GM12878 (cell line): ENCODE measurements around the gene AGER. TPM values are rescaled to one million over a fixed set of nuclear protein-coding genes. Genes with fewer than 3 reads are reported as not detected.

Experiments used
- ATAC-seq: fragments of 200-7000 bp; cut with Tn5 transposase; 3 replicates; pipeline ENCODE4 v1.9.1; 2020; ENCODE audit warnings: mild to moderate bottlenecking, moderate library complexity
- BruUV-seq: library from RNA; stranded (reverse); fragments of 400-500 nt; replicated peaks from 2 replicates; lab custom pipeline; 2021; lab: Mats Ljungman, UMichigan
- CTCF ChIA-PET: fragments of 300-600 bp; sonication (Branson Sonifier 250); formaldehyde crosslinking; extraction: SDS; loops from one replicate; lab custom pipeline; 2021; ENCODE audit warnings: inconsistent platforms; lab: Yijun Ruan, JAX
- POLR2A ChIA-PET: fragments of 350-600 bp; formaldehyde crosslinking; extraction: SDS; loops from one replicate; lab custom pipeline; 2021; ENCODE audit warnings: inconsistent platforms; lab: Charles Lee
- RAD21 ChIA-PET: fragments of 300-600 bp; sonication (Branson Sonifier 250); formaldehyde crosslinking; loops from one replicate; lab custom pipeline; 2023; ENCODE audit warnings: antibody characterized with exemption; ENCODE audit not compliant: unreplicated experiment; lab: Charles Lee
- SMC1A ChIA-PET: fragments of 300-600 bp; sonication (Branson Sonifier 250); formaldehyde crosslinking; loops from one replicate; lab custom pipeline; 2023; ENCODE audit not compliant: unreplicated experiment, uncharacterized antibody; lab: Charles Lee
- DNase-seq: peaks from one replicate; pipeline ENCODE4 v3.0.0-alpha.2; 2011; ENCODE audit warnings: low read depth, low spot score
- FAIRE-seq: peaks from 3 replicates; lab custom pipeline; 2011; peaks lifted over from hg19 to GRCh38; lab: Jason Lieb, UNC
- H2AFZ ChIP-seq: 2 replicates; pipeline ENCODE4 v1.6.0; 2011; ENCODE audit warnings: low read depth, low read length, control low read depth; ENCODE audit not compliant: control insufficient read depth
- H3K27ac ChIP-seq: 2 replicates; pipeline ENCODE4 v1.5.1; 2011; ENCODE audit warnings: control low read depth; ENCODE audit not compliant: control insufficient read depth, insufficient read depth
- H3K27me3 ChIP-seq, 2 experiments: replicated peaks in 1 of 2; 2 replicates each; pipeline versions ENCODE4 v1.6.0 to v1.6.1; 2011; ENCODE audit warnings: low read length in 1 of 2; ENCODE audit not compliant: control insufficient read depth in 2 of 2, insufficient read depth in 2 of 2
- H3K36me3 ChIP-seq, 2 experiments: 2 replicates each; pipeline ENCODE4 v1.5.1; 2011; ENCODE audit warnings: low read length in 1 of 2; ENCODE audit not compliant: control insufficient read depth in 2 of 2, insufficient read depth in 2 of 2
- H3K4me1 ChIP-seq: 2 replicates; pipeline ENCODE4 v1.6.1; 2011; ENCODE audit warnings: mild to moderate bottlenecking, low read length, moderate library complexity, mixed read lengths; ENCODE audit not compliant: control insufficient read depth, insufficient read depth
- H3K4me2 ChIP-seq: 2 replicates; pipeline ENCODE4 v1.6.0; 2011; ENCODE audit warnings: control low read depth; ENCODE audit not compliant: control insufficient read depth, insufficient read depth
- H3K4me3 ChIP-seq: fragments of 200-600 bp; sonication (generic); 2 replicates; pipeline ENCODE4 v1.5.1; 2016
- H3K79me2 ChIP-seq: 2 replicates; pipeline ENCODE4 v1.6.0; 2011; ENCODE audit warnings: low read length; ENCODE audit not compliant: control insufficient read depth, insufficient read depth
- H3K9ac ChIP-seq: 2 replicates; pipeline ENCODE4 v1.8.0; 2011; ENCODE audit warnings: low read length, control low read depth, mixed read lengths; ENCODE audit not compliant: control insufficient read depth, insufficient read depth
- H3K9me3 ChIP-seq: replicated peaks from 3 replicates; pipeline ENCODE4 v1.5.1; 2011; ENCODE audit warnings: mild to moderate bottlenecking, low read length; ENCODE audit not compliant: control insufficient read depth, insufficient read depth
- H4K20me1 ChIP-seq: 2 replicates; pipeline ENCODE4 v1.6.0; 2011; ENCODE audit not compliant: control insufficient read depth, insufficient read depth
- MYC ChIP-seq: IDR thresholded peaks from 2 replicates; pipeline ENCODE4 v1.6.1; 2011; ENCODE audit warnings: mild to moderate bottlenecking, low read length, moderate library complexity, inconsistent platforms; ENCODE audit not compliant: insufficient read depth, insufficient replicate concordance, insufficient read length, severe bottlenecking
- NFYB ChIP-seq: IDR thresholded peaks from 2 replicates; pipeline ENCODE4 v1.6.1; 2011; ENCODE audit warnings: low read depth, mild to moderate bottlenecking, low read length, improper control_type of control experiment, moderate library complexity; ENCODE audit not compliant: insufficient read depth
- RB1 ChIP-seq: fragments of 450-650 bp; formaldehyde crosslinking; IDR thresholded peaks from 2 replicates; pipeline ENCODE4 v1.6.1; 2017; ENCODE audit warnings: mild to moderate bottlenecking, borderline replicate concordance
- SMAD5 ChIP-seq: IDR thresholded peaks from 2 replicates; pipeline ENCODE4 v1.6.1; 2016; ENCODE audit warnings: antibody characterized with exemption, low read depth
- SMARCA5 ChIP-seq: fragments of 450-650 bp; IDR thresholded peaks from 2 replicates; pipeline ENCODE4 v1.6.1; 2017; ENCODE audit warnings: mild to moderate bottlenecking
- whole genome bisulfite sequencing: methylation state at CpG from one replicate; pipeline ENCODE4 v1.1.6; 2016; ENCODE audit warnings: low lambda C conversion rate; ENCODE audit not compliant: insufficient replicate concordance, insufficient coverage; ENCODE audit errors: missing lambda C conversion rate; 5-methylcytosine and 5-hydroxymethylcytosine counted together
- in situ Hi-C: fragments of 300-500 bp; cut with MboI; formaldehyde crosslinking; loops from 9 replicates; pipeline ENCODE4 v1.14.3; 2018; ENCODE audit warnings: mixed read lengths
- intact Hi-C: fragments of 100-400 bp; cut with micrococcal nuclease; formaldehyde crosslinking; loops from one replicate; pipeline ENCODE4 v1.14.2; 2022; ENCODE audit not compliant: unreplicated experiment
- polyA plus RNA-seq, 11 experiments: library from polyadenylated mRNA; depleted of rRNA in 4 of 11; unstranded in 6 of 11; stranded (reverse) in 5 of 11; fragments of >200 nt; fragmentation: Nextera tagmentation in 4 of 11; fragmentation: Illumina TruSeq in 1 of 11; extraction: Ambion mirVana in 4 of 11; extraction: Trizol in 1 of 11; gene quantifications; 1 replicate in 1 of 11; 2 replicates in 10 of 11; pipeline versions ENCODE4 v1.2.1 to v1.2.3, GENCODE V29; 2011 to 2016; ENCODE audit warnings: inconsistent platforms in 2 of 11, missing spikeins in 2 of 11, low read depth in 1 of 11
- total RNA-seq, 4 experiments: library from RNA; depleted of rRNA in 3 of 4; stranded (reverse); fragments of >200 nt in 3 of 4; fragmentation: Illumina TruSeq in 1 of 4; extraction: Trizol in 1 of 4; gene quantifications; 2 replicates each; pipeline versions ENCODE4 v1.2.1 to v1.2.3, GENCODE V29; 2013 to 2021
- TF ChIP-seq, protein P1 (sequence below): IDR thresholded peaks from 2 replicates; pipeline ENCODE4 v1.6.1; 2011; ENCODE audit warnings: borderline replicate concordance, low read depth, mild to moderate bottlenecking, moderate library complexity, mixed read lengths, low read length; ENCODE audit not compliant: insufficient read depth; ENCODE audit errors: extremely low read length
- TF ChIP-seq, protein P2 (sequence below): fragments of 450-650 bp; IDR thresholded peaks from 2 replicates; pipeline ENCODE4 v1.6.1; 2017; ENCODE audit warnings: antibody characterized with exemption, mild to moderate bottlenecking, moderate library complexity
- TF ChIP-seq, protein P3 (sequence below), 3 experiments: IDR thresholded peaks in 2 of 3; conservative IDR thresholded peaks in 1 of 3; 2 replicates each; pipeline ENCODE4 v1.5.1; 2011; ENCODE audit warnings: low read depth in 3 of 3, low read length in 3 of 3, mild to moderate bottlenecking in 3 of 3, control low read depth in 2 of 3, moderate library complexity in 2 of 3, inconsistent platforms in 1 of 3, mixed read lengths in 1 of 3; ENCODE audit not compliant: control insufficient read depth in 2 of 3, insufficient read depth in 1 of 3; ENCODE audit errors: extremely low read depth in 1 of 3
- TF ChIP-seq, protein P4 (sequence below): fragments of 450-650 bp; IDR thresholded peaks from 2 replicates; pipeline ENCODE4 v1.6.1; 2017; ENCODE audit warnings: mild to moderate bottlenecking, moderate library complexity

AGER gene
- total and polyA plus RNA-seq, 10 of the 15 experiments (the other 5 are each of a cell fraction or from before 2014, with no cell fraction given), result 1.1 to 18.2 (median 3.9) TPM

DNA sequence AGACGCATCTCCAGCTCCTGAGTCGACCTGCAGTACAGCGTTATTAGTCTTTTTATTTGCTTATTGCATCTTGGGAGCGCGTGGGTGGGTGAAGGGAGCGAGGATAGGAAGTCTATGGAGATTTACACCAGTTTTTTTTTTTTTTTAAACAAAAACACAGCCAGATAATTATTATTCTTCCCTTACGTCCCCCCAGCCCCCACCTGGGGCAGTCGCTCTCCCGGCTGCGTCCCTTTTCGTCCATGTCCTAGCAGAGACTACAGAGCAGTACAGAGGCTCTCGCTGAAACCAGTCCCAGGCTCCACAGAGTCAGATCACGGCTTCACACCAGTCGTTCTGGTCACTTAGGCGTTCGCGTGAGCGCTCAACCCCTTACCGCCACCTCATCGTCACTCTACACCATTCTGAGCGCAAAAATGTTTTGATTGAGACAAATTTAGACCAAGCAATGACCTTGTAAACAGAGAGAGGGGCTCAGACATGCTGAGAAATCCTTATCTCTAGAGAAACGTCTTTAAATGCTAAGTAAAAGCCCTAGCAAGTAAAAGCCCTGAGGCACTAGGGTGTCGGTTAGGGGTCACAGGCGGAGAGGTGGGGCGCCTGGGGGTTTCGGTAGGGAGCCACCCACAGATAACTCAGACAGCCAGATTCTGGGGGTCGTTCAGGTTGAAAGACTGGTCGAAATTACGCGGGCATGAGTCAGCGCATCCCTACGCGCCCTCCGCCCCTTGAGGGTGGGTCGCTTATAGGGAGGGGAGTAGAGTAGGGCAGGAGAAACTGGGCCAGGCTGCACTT lies 31.1 kb downstream of the AGER start:
- no peak overlapping the region for H3K9ac ChIP-seq
- SMC1A ChIA-PET, result no interaction called here
- H3K36me3 ChIP-seq, result no peaks in the 10 kb centered on the region; a peak in 2 of 4 replicates
- ATAC-seq (no peak), DNase-seq (no peak), FAIRE-seq (no peak)
- POLR2A ChIA-PET, result interaction anchor here (0.6 to 1.0 kb wide), 3 partner anchors 22 to 1332 kb away, joined by 3 to 8 read pairs (median 4); no protein-coding TSS in a partner anchor
- CTCF ChIA-PET, result interaction anchor here (1.5 kb wide), 1 partner anchor 34 kb away, joined by 4 read pairs; no protein-coding TSS in a partner anchor
- H3K9me3 ChIP-seq, result no peaks in the 10 kb centered on the region; the same call in 2 of the 3 replicates
- peaks cover 3% of the 10 kb centered on the region; the same call in 1 of the 2 replicates for H3K4me1 ChIP-seq
- TF ChIP-seq SMAD5, result no peak
- TF ChIP-seq NFYB, result no peak
- TF ChIP-seq SMARCA5, result no peak
- TF ChIP-seq, protein P1, sequence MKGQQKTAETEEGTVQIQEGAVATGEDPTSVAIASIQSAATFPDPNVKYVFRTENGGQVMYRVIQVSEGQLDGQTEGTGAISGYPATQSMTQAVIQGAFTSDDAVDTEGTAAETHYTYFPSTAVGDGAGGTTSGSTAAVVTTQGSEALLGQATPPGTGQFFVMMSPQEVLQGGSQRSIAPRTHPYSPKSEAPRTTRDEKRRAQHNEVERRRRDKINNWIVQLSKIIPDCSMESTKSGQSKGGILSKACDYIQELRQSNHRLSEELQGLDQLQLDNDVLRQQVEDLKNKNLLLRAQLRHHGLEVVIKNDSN, result no peak
- TF ChIP-seq, protein P2, sequence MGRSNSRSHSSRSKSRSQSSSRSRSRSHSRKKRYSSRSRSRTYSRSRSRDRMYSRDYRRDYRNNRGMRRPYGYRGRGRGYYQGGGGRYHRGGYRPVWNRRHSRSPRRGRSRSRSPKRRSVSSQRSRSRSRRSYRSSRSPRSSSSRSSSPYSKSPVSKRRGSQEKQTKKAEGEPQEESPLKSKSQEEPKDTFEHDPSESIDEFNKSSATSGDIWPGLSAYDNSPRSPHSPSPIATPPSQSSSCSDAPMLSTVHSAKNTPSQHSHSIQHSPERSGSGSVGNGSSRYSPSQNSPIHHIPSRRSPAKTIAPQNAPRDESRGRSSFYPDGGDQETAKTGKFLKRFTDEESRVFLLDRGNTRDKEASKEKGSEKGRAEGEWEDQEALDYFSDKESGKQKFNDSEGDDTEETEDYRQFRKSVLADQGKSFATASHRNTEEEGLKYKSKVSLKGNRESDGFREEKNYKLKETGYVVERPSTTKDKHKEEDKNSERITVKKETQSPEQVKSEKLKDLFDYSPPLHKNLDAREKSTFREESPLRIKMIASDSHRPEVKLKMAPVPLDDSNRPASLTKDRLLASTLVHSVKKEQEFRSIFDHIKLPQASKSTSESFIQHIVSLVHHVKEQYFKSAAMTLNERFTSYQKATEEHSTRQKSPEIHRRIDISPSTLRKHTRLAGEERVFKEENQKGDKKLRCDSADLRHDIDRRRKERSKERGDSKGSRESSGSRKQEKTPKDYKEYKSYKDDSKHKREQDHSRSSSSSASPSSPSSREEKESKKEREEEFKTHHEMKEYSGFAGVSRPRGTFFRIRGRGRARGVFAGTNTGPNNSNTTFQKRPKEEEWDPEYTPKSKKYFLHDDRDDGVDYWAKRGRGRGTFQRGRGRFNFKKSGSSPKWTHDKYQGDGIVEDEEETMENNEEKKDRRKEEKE, result no peak
- TF ChIP-seq, protein P3, sequence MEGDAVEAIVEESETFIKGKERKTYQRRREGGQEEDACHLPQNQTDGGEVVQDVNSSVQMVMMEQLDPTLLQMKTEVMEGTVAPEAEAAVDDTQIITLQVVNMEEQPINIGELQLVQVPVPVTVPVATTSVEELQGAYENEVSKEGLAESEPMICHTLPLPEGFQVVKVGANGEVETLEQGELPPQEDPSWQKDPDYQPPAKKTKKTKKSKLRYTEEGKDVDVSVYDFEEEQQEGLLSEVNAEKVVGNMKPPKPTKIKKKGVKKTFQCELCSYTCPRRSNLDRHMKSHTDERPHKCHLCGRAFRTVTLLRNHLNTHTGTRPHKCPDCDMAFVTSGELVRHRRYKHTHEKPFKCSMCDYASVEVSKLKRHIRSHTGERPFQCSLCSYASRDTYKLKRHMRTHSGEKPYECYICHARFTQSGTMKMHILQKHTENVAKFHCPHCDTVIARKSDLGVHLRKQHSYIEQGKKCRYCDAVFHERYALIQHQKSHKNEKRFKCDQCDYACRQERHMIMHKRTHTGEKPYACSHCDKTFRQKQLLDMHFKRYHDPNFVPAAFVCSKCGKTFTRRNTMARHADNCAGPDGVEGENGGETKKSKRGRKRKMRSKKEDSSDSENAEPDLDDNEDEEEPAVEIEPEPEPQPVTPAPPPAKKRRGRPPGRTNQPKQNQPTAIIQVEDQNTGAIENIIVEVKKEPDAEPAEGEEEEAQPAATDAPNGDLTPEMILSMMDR (IDR thresholded peaks at IDR 0.05 in 2 of 3, conservative IDR thresholded peaks at IDR 0.05 in 1 of 3; ENCODE audit: control insufficient read depth in 2 of 3, extremely low read depth in 1 of 3, insufficient read depth in 1 of 3, low read depth in 3 of 3, low read length in 3 of 3), result no peak
- TF ChIP-seq MYC, result no peak
- TF ChIP-seq, protein P4, sequence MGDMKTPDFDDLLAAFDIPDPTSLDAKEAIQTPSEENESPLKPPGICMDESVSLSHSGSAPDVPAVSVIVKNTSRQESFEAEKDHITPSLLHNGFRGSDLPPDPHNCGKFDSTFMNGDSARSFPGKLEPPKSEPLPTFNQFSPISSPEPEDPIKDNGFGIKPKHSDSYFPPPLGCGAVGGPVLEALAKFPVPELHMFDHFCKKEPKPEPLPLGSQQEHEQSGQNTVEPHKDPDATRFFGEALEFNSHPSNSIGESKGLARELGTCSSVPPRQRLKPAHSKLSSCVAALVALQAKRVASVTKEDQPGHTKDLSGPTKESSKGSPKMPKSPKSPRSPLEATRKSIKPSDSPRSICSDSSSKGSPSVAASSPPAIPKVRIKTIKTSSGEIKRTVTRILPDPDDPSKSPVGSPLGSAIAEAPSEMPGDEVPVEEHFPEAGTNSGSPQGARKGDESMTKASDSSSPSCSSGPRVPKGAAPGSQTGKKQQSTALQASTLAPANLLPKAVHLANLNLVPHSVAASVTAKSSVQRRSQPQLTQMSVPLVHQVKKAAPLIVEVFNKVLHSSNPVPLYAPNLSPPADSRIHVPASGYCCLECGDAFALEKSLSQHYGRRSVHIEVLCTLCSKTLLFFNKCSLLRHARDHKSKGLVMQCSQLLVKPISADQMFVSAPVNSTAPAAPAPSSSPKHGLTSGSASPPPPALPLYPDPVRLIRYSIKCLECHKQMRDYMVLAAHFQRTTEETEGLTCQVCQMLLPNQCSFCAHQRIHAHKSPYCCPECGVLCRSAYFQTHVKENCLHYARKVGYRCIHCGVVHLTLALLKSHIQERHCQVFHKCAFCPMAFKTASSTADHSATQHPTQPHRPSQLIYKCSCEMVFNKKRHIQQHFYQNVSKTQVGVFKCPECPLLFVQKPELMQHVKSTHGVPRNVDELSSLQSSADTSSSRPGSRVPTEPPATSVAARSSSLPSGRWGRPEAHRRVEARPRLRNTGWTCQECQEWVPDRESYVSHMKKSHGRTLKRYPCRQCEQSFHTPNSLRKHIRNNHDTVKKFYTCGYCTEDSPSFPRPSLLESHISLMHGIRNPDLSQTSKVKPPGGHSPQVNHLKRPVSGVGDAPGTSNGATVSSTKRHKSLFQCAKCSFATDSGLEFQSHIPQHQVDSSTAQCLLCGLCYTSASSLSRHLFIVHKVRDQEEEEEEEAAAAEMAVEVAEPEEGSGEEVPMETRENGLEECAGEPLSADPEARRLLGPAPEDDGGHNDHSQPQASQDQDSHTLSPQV, result no peak
- TF ChIP-seq RB1, result no peak
- no peaks in the 10 kb centered on the region for H3K79me2 ChIP-seq
- H4K20me1 ChIP-seq, result no peaks in the 10 kb centered on the region
- no peak overlapping the region; the same call in 1 of the 2 replicates for H3K4me2 ChIP-seq
- peaks cover 7 to 8% of the 10 kb centered on the region in 2 experiments for H3K27me3 ChIP-seq
- RAD21 ChIA-PET, result interaction anchor here (1.2 kb wide), 1 partner anchor 38 kb away, joined by 3 read pairs; the partner anchor contains the start of gene PBX2
- H2AFZ ChIP-seq, result no peak overlapping the region
- in situ Hi-C loops (no loop called here), intact Hi-C loops (loop anchor here (10.0 kb wide), 1 partner anchor 108 kb away; no protein-coding TSS in a partner anchor)
- WGBS, result 31% methylated on average over 35 of the region's 35 CpGs
- H3K4me3 ChIP-seq, result no peak overlapping the region
- no peak overlapping the region for H3K27ac ChIP-seq
- BruUV-seq, result no TSS peak
